Activated naive CD4-positive, alpha-beta T cell treated with anti-CD3 and anti-CD28 coated beads, Interleukin-2, amount 50 U/mL, for 24 hours (primary cell): Measurements from ENCODE around the gene KLHDC7B.

Source experiments
- H3K27ac Mint-ChIP-seq: one replicate; pipeline ENCODE4 v1.8.0; 2021; ENCODE audit warnings: mild to moderate bottlenecking, mixed read lengths
- H3K27me3 Mint-ChIP-seq: one replicate; pipeline ENCODE4 v1.8.0; 2021; ENCODE audit warnings: mixed read lengths
- H3K36me3 Mint-ChIP-seq: one replicate; pipeline ENCODE4 v1.8.0; 2021; ENCODE audit warnings: mixed read lengths
- H3K4me1 Mint-ChIP-seq: one replicate; pipeline ENCODE4 v1.8.0; 2021; ENCODE audit warnings: mixed read lengths
- H3K4me3 Mint-ChIP-seq: one replicate; pipeline ENCODE4 v1.8.0; 2021; ENCODE audit warnings: mild to moderate bottlenecking, mixed read lengths
- H3K9me3 Mint-ChIP-seq: one replicate; pipeline ENCODE4 v1.8.0; 2021; ENCODE audit warnings: mixed read lengths

Gene KLHDC7B

DNA sequence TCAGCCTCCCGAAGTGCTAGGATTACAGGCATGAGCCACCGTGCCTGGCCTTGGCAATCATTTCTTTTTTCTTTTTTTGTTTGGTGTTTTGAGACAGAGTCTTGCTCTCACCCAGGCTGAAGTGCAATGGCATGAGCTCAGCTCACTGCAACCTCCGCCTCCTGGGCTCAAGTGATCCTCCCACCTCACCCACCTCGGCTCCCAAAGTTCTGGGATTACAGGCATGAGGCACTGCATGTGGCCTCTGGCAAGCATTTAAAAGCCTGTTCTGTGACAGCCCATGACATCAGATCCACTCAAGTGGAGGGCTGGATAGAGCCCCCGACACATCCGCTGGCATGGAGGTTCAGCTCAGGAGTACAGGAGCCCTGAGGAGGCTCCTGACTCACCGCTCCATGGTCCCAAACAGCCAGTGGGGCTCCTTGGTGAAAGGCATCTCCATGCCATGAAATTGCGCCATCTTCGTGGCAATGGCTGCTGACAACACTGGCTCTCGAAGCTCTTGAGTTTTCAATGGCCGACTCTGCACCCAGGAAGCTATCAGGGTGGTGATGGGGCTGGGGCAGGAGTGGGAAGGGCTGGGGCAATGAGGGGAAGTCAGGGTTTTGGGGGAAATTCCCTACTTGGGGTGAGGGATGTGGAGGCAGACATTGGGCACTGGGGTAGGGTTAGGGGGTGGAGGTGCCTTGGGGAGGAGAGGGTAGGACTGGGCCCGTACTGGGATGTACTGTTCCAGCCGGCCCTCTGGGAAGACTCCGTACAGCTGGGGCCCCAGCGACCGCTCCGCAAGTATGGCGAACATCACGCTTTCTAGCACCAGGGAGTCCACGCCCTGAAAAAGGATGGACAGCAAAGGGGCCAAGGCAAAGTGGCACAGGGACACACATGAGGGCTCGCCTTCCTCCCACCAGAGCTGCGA is 35.6 kb downstream of the KLHDC7B start:
- Mint-ChIP-seq H3K4me3 (peak overlapping the region; percentile 84), H3K27me3 (no peaks in the 10 kb centered on the region), H3K36me3 (no peaks in the 10 kb centered on the region), H3K9me3 (no peaks in the 10 kb centered on the region), H3K27ac (no peak overlapping the region), H3K4me1 (peaks cover 23% of the 10 kb centered on the region)

GRCh38 chr22:50581950-50582492 is 36.3 kb downstream of the KLHDC7B start:
- peak overlapping the region; percentile 30 for H3K27ac Mint-ChIP-seq
- H3K27me3 Mint-ChIP-seq: no peaks in the 10 kb centered on the region
- no peaks in the 10 kb centered on the region for H3K36me3 Mint-ChIP-seq
- H3K4me1 Mint-ChIP-seq: peaks cover 21% of the 10 kb centered on the region
- H3K9me3 Mint-ChIP-seq: no peaks in the 10 kb centered on the region
- H3K4me3 Mint-ChIP-seq: peak overlapping the region; percentile 97

- no peaks in the 10 kb centered on the region for H3K36me3 Mint-ChIP-seq
- peaks cover 14% of the 10 kb centered on the region for H3K4me1 Mint-ChIP-seq
Measured at GRCh38 chr22:50582493-50583293, 37.0 kb downstream of the KLHDC7B start, which contains the start of gene CHKB. Gene CHKB, minus strand, starts transcription at chr22:50582849. Its CDS starts 68 bp downstream, at chr22:50582781.

GRCh38 chr22:50583294-50583861 is 37.7 kb downstream of the KLHDC7B start:
- H3K27me3 Mint-ChIP-seq: no peaks in the 10 kb centered on the region
- peak overlapping the region; percentile 97 for H3K4me3 Mint-ChIP-seq
- H3K4me1 Mint-ChIP-seq: peaks cover 14% of the 10 kb centered on the region
- peak overlapping the region; percentile 80 for H3K27ac Mint-ChIP-seq
- no peaks in the 10 kb centered on the region for H3K36me3 Mint-ChIP-seq
- no peaks in the 10 kb centered on the region for H3K9me3 Mint-ChIP-seq

More at GRCh38 chr22:50582493-50583293, 37.0 kb downstream of the KLHDC7B start, which contains the start of gene CHKB:
- H3K27me3 Mint-ChIP-seq: no peaks in the 10 kb centered on the region
- H3K4me3 Mint-ChIP-seq: peak within 1 kb of the TSS; percentile 97
- no peaks in the 10 kb centered on the region for H3K9me3 Mint-ChIP-seq
- H3K27ac Mint-ChIP-seq: peak within 1 kb of the TSS; percentile 98

DNA sequence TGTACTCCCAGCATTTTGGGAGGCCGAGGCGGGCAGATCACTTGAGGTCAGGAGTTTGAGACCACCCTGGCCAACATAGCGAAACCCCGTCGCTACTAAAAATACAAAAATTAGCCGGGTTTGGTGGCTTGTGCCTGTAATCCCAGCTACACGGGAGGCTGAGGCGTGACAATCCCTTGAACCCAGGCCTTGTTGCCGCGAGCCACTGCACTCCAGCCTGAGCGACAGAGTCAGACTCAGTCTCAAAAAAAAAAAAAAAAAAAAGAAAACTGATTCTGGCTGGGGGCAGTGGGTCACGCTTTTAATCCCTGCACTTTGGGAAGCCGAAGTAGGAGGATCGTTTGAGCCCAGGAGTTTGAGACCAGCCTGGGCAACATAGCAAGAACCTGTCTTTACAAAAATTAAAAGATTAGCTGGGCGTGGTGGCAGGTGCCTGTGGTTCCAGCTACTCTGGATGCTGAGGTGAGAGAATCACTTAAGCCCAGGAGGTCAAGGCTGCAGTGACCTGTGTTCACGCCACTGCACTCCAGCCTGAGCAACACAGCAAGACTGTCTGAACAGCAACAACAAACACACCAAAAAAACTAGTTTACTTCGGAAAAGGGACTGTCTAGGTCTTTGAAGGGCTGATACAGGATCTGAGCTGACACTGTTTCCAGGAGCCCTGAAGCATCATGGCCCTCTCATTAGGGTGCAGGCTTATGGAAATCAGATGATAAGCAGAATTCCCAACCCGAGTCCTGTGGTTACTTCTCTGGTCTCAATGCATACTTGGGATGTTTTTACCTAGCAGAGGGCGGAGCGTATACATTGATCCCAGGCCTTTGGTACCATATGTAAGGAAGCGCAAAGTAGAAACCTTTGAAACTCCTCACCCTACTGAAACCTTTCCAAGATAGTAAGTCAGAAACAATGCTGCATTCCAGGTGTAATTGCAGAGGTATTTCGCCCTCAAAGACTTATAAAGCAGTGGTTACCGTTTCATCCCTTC is 38.7 kb downstream of the KLHDC7B start:
- peaks cover 14% of the 10 kb centered on the region for H3K4me1 Mint-ChIP-seq
- no peaks in the 10 kb centered on the region for H3K36me3 Mint-ChIP-seq
- peak overlapping the region; percentile 80 for H3K27ac Mint-ChIP-seq
- H3K27me3 Mint-ChIP-seq: no peaks in the 10 kb centered on the region
- H3K9me3 Mint-ChIP-seq: no peaks in the 10 kb centered on the region
- H3K4me3 Mint-ChIP-seq: peak overlapping the region; percentile 97

GRCh38 chr22:50585238-50585637 is 39.5 kb downstream of the KLHDC7B start:
- Mint-ChIP-seq H3K9me3 (no peaks in the 10 kb centered on the region), H3K4me1 (peaks cover 11% of the 10 kb centered on the region), H3K27me3 (no peaks in the 10 kb centered on the region), H3K36me3 (no peaks in the 10 kb centered on the region), H3K4me3 (no peak overlapping the region), H3K27ac (no peak overlapping the region)

DNA sequence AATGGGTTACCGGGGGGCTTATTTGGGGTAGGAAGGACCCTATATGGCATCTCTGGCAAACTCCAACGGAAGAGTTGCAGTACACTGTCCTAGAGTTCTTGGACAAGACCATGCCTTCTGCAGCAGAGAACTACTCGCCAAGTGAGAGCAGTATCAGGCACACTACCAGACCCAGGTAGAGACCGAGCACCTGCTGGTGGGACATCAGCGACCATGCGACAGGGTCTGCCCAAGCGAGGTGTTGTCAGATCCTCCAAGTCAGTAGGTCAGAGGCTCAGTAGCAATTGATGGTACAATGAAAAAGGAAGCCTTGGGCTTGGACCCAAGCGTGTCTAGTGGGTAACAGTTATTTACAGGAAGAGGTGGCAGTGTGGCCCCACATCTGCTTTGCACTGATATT is 40.1 kb downstream of the KLHDC7B start:
- Mint-ChIP-seq H3K4me1 (peaks cover 7% of the 10 kb centered on the region), H3K4me3 (no peak overlapping the region), H3K9me3 (no peaks in the 10 kb centered on the region), H3K27me3 (no peaks in the 10 kb centered on the region), H3K36me3 (no peaks in the 10 kb centered on the region), H3K27ac (no peak overlapping the region)

DNA sequence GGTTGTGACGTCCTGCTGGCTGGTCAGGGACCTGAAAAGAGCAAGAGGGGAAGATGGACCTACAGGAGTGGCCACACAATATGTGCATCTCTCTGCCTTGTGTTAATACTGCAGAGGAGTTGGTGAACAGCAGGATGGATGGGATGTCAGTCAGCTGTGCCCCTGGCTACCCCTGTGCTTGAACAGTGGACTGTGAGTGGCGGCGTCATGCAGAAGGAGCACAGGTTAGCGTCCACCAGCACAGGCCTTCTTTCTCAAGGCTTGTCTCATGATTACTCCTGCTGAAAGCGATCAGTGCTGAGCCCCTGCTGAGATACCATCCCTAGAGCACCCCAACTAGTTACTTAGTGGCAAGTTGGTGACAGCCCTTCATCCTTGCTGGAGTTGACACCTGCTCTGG is 40.7 kb downstream of the KLHDC7B start:
- peaks cover 7% of the 10 kb centered on the region for H3K4me1 Mint-ChIP-seq
- no peaks in the 10 kb centered on the region for H3K27me3 Mint-ChIP-seq
- H3K27ac Mint-ChIP-seq: no peak overlapping the region
- H3K4me3 Mint-ChIP-seq: no peak overlapping the region
- H3K36me3 Mint-ChIP-seq: peaks cover 2% of the 10 kb centered on the region
- no peaks in the 10 kb centered on the region for H3K9me3 Mint-ChIP-seq

GRCh38 chr22:50587407-50587806 is 41.7 kb downstream of the KLHDC7B start:
- H3K9me3 Mint-ChIP-seq: no peaks in the 10 kb centered on the region

DNA sequence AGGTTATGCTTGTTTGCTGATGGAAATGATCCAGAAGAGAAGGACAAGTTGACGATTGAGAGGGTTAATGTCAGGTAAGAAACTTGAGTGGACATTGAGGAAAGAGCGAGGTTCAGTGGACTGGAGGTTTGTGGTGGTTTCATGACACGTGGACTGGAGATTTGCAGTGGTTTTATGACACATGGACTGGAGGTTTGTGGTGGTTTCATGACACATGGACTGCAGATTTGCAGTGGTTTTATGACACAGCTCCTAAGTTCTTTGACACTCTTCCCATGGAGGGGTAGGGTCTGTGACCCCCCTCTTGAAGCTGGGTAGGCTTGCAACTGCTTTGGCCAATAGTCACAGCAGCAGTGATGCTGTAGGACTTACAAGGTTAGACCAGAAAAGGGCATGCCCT is 49.5 kb downstream of the KLHDC7B start:
- H3K9me3 Mint-ChIP-seq: no peaks in the 10 kb centered on the region
- H3K4me3 Mint-ChIP-seq: no peak overlapping the region
- peaks cover 5% of the 10 kb centered on the region for H3K36me3 Mint-ChIP-seq
- H3K4me1 Mint-ChIP-seq: no peaks in the 10 kb centered on the region
- no peak overlapping the region for H3K27ac Mint-ChIP-seq
- peaks cover 4% of the 10 kb centered on the region for H3K27me3 Mint-ChIP-seq

More at GRCh38 chr22:50587407-50587806, 41.7 kb downstream of the KLHDC7B start:
- peaks cover 2% of the 10 kb centered on the region for H3K36me3 Mint-ChIP-seq
- no peak overlapping the region for H3K27ac Mint-ChIP-seq
- H3K4me1 Mint-ChIP-seq: peaks cover 7% of the 10 kb centered on the region
- no peaks in the 10 kb centered on the region for H3K27me3 Mint-ChIP-seq
- no peak overlapping the region for H3K4me3 Mint-ChIP-seq

DNA sequence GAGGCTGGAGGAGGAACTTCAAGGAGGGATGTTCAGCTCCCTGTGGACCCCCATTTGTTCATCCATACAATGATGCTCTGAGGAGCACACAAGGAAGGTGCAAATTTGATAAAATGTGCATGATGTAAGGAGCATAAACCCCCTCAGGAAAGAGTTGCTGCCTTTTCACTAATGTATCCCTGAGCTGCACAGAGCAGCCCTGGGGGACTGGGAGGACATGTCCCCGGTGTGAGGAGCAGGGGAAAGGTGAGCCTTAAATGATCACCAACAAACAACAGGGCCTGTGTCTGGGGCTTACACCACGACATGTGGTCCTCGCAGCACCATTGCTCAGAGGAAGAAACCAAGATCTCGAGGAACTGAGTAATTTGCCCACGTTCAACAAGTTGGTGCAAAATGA is 51.4 kb downstream of the KLHDC7B start:
- Mint-ChIP-seq H3K36me3 (peaks cover 3% of the 10 kb centered on the region), H3K27me3 (peaks cover 11% of the 10 kb centered on the region), H3K4me1 (peaks cover 6% of the 10 kb centered on the region), H3K9me3 (no peaks in the 10 kb centered on the region), H3K27ac (no peak overlapping the region), H3K4me3 (no peak overlapping the region)

DNA sequence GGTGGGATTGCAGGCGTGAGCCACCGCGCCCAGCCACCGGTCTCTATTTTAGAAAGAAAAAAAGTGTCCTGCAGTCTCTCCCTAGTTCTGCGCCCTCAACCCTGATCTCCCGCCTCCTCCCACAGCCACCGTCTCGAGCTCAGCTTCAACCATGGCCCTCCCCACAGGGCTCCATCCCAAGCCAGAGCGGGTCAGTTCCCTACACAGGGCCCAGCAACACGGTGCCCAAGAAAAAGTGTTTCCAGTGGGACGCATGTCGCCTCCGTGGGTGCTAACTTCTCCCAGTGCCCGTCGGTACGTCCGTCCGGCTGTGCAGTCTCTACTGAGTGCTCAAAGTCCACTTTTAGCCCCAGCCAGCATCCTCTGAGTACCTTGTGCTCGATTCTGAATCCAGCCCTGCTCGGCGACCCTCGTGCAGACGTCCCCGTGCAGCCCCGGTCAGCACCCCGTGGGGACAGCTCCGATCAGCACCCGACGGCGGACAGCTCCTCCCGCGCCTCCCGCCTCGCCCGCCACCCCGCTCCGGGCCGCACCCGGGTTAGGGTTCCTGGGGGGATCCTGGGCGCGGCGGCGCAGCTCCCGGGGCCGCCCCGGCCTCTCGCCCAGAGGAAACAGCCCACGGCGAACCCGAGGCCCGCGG is 54.2 kb downstream of the KLHDC7B start:
- H3K4me1 Mint-ChIP-seq: peaks cover 8% of the 10 kb centered on the region
- H3K27ac Mint-ChIP-seq: no peak overlapping the region
- peaks cover 3% of the 10 kb centered on the region for H3K36me3 Mint-ChIP-seq
- no peaks in the 10 kb centered on the region for H3K9me3 Mint-ChIP-seq
- peaks cover 21% of the 10 kb centered on the region for H3K27me3 Mint-ChIP-seq
- H3K4me3 Mint-ChIP-seq: peak overlapping the region; percentile 71

GRCh38 chr22:50600538-50600937 is 54.8 kb downstream of the KLHDC7B start, which contains the start of gene MAPK8IP2:
Gene MAPK8IP2, plus strand, starts transcription at chr22:50600793. Its CDS starts 26 bp downstream, at chr22:50600819.
- Mint-ChIP-seq H3K36me3 (peaks cover 3% of the 10 kb centered on the region), H3K27ac (no peak within 1 kb of the TSS), H3K27me3 (peaks cover 21% of the 10 kb centered on the region), H3K4me3 (peak within 1 kb of the TSS; percentile 87), H3K9me3 (no peaks in the 10 kb centered on the region), H3K4me1 (peaks cover 8% of the 10 kb centered on the region)
